22Rv1 (cell line): ENCODE measurements around the gene TTC28.
"Not testable (repeated sequence)": the region's sequence is repeated elsewhere in the genome, so short reads cannot be mapped to it uniquely, and the experiment has no call there.

Source experiments
- H3K27ac ChIP-seq: fragments of 450-650 bp; 2 replicates; pipeline ENCODE4 v1.5.1; 2017
- CTCF ChIP-seq: fragments of 450-650 bp; IDR thresholded peaks from 2 replicates; pipeline ENCODE4 v1.5.1; 2017; ENCODE audit warnings: mild to moderate bottlenecking
- ZFX ChIP-seq: fragments of 450-650 bp; IDR thresholded peaks from 2 replicates; pipeline ENCODE4 v1.6.1; 2017; ENCODE audit warnings: antibody characterized with exemption, borderline replicate concordance

The TTC28 gene

DNA sequence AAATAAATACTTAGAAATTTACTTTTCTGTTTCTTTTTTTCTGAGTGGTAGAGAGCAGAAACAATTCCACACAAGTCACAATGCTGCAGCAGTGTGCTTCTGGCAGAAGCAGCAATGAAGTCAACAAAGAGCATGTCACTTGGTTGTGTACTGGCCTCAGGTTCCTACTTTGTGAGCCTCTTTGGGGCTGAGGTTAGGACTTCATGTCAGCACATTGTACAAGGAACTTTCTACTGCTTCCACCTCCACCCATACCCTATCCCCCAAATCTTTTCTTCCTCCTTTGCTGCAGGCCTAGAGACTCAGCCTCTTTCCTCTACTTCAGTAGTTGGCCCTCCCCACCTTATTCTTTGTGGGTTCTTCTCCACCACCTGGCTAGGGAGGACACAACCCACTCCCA is 507.9 kb downstream of the TTC28 start:
- H3K27ac ChIP-seq, result no peak overlapping the region
- TF ChIP-seq ZFX (no peak), CTCF (no peak)

DNA sequence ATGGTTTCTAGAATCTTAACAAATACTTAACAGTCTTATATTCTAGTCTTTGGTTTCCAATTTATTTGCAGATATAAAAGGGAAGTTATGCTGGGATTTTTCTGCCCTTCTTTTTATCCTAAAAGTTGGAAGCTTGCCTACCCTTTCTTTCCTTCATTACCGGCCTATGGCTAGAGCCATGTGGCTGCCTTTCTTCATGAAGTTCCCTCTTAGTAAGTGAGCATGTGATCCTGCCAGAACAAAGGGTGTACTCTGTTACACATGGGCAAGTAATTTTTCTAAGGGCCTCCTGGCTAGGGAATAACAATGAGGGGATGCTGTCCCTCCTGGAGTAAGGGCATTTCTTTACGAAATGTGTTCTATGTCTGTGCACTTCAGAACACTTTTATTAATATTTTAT is 508.5 kb downstream of the TTC28 start:
- no peak for TF ChIP-seq CTCF
- TF ChIP-seq ZFX, result no peak
- no peak overlapping the region for H3K27ac ChIP-seq

DNA sequence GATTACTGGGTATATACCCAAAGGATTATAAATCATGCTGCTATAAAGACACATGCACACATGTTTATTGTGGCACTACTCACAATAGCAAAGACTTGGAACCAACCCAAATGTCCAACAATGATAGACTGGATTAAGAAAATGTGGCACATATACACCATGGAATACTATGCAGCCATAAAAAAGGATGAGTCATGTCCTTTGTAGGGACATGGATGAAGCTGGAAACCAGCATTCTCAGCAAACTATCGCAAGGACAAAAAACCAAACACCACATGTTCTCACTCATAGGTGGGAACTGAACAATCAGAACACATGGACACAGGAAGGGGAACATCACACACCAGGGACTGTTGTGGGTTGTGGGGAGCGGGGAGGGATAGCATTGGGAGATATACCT is 510.3 kb downstream of the TTC28 start:
- not testable (repeated sequence) for H3K27ac ChIP-seq

DNA sequence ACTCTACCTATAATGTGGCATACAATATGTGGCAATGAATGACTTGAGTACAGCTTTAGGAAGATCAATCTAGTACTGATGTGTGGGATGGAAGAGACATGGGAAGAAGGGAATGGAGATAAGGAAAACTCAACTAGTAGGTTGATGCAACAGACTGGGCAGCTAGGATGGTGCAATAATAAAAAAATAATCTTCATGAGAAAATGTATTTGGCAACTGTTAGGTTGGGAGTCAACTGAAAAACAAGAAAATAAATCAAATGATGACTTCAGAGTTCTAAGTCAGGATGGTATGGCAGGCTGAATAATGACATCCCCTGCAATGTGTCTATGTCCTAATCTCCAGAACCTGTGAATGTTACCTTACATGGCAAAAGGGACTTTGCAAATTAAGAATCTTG is 523.8 kb downstream of the TTC28 start:
- TF ChIP-seq ZFX, result no peak
- TF ChIP-seq CTCF, result no peak
- H3K27ac ChIP-seq, result no peak overlapping the region

DNA sequence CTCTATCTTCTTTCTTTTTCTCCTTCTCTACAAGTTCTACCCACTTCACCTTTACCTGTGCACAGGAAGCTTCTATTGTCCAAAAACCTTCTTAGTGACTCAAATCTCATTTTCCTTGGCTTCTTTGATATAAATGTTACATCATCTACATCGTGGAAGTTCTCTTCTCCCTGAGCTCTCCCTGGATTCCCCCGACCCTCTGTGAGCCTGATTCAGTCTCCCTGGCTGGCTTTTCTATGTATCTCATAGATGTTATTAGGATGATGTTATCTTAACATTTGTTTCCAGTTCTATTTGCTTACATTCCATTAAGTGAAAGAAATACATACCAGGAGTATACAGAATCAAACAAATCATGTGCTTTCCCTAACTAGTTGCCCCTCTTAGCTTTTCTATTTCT is 524.8 kb downstream of the TTC28 start:
- no peak overlapping the region for H3K27ac ChIP-seq
- TF ChIP-seq ZFX (no peak), CTCF (no peak)

GRCh38 chr22:28151151-28151816 is 528.4 kb downstream of the TTC28 start:
- no peak for TF ChIP-seq CTCF
- TF ChIP-seq ZFX, result no peak
- H3K27ac ChIP-seq, result no peak overlapping the region

DNA sequence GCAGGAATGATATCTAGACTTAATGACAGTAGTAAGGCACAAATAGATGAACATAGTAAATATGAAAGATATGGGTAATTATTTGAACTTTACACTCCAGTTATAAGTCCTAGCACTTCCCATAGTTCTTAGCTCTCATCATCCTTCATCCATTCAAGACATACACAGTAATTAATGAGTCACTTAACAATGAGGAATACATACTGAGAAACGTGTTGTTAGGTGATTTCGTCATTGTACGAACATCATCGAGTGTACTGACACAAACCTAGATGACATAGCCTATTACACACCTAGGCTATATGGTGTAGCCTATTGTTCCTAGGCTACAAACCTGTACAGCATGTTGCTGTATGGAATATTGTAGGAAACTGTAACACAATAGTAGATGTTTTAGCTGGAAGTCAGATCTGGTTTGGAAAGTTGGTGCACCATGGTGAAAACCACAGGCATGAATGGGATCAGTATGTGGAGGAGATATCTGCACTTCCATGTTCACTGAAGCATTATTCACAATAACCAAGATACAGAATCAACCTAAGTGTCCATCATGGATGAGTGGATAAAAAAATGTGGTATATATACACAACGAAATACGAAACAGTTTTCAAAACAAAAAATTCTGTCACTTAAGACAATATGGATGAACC is 530.7 kb downstream of the TTC28 start:
- no peak overlapping the region for H3K27ac ChIP-seq
- TF ChIP-seq CTCF (no peak), ZFX (no peak)
